Measurements from ENCODE around the gene KLHL29.
"Not testable (repeated sequence)": the region's sequence is repeated elsewhere in the genome, so short reads cannot be mapped to it uniquely, and the experiment has no call there.

KLHL29 gene

GRCh38 chr2:23722255-23722654 lies 337.3 kb downstream of the KLHL29 start:
- H3K36me3 Mint-ChIP-seq (ENCODE audit: low read depth), result peaks cover 33% of the 10 kb centered on the region
- H3K4me1 Mint-ChIP-seq (ENCODE audit: low read depth), result no peaks in the 10 kb centered on the region
- H3K9me3 Mint-ChIP-seq, result peaks cover 21% of the 10 kb centered on the region
- H3K27ac Mint-ChIP-seq, result no peak overlapping the region
- H3K4me3 Mint-ChIP-seq, result no peak overlapping the region
- H3K27me3 Mint-ChIP-seq (ENCODE audit: low read depth), result no peaks in the 10 kb centered on the region

DNA sequence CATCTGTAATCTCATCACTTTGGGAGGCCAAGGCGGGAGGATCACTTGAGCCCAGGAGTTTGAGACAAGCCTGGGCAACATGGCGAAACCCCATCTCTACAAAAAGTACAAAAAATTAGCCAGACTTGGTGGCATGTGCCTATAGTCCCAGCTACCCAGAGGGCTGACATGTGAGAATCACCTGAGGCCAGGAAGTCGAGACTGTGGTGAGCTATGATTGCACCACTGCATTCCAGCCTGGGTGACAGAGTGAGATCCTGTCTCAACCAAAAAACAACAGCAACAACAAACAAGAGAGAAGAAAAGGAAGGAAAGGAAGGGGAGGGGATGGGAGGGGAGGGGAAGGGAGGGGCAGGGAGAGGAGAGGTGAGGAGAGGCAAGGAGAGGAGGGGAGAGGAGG lies 338.1 kb downstream of the KLHL29 start:
- Mint-ChIP-seq H3K9me3 (peaks cover 21% of the 10 kb centered on the region), H3K36me3 (ENCODE audit: low read depth) (peaks cover 33% of the 10 kb centered on the region)
- H3K4me3 Mint-ChIP-seq; H3K27me3 Mint-ChIP-seq (ENCODE audit: low read depth); H3K27ac Mint-ChIP-seq; H3K4me1 Mint-ChIP-seq (ENCODE audit: low read depth): not testable (repeated sequence)

DNA sequence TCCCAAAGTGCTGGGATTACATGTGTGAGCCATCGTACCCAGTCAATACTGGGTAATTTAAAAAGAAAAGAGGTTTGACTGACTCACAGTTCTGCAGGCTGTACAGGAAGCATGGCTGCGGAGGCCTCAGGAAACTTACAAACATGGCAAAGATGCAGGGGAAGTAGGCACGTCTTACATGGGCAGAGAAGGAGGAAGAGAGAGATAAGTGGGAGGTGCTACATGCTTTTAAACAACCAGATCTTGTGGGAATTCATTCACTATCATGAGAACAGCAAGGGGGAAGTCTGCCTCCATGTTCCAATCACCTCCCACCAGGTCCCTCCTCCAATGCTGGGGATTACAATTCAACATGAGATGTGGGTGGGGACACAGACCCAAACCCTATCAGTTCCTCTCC lies 349.4 kb downstream of the KLHL29 start:
- H3K27me3 Mint-ChIP-seq (ENCODE audit: low read depth), result no peaks in the 10 kb centered on the region
- no peaks in the 10 kb centered on the region for H3K4me1 Mint-ChIP-seq (ENCODE audit: low read depth)
- H3K27ac Mint-ChIP-seq, result no peak overlapping the region
- H3K9me3 Mint-ChIP-seq, result no peaks in the 10 kb centered on the region
- H3K4me3 Mint-ChIP-seq, result no peak overlapping the region
- peaks cover 19% of the 10 kb centered on the region for H3K36me3 Mint-ChIP-seq (ENCODE audit: low read depth)

GRCh38 chr2:23736783-23737182 lies 351.8 kb downstream of the KLHL29 start:
- not testable (repeated sequence) for H3K4me1 Mint-ChIP-seq (ENCODE audit: low read depth); H3K27ac Mint-ChIP-seq; H3K4me3 Mint-ChIP-seq; H3K9me3 Mint-ChIP-seq; H3K27me3 Mint-ChIP-seq (ENCODE audit: low read depth)
- H3K36me3 Mint-ChIP-seq (ENCODE audit: low read depth), result peaks cover 18% of the 10 kb centered on the region

GRCh38 chr2:23745068-23745725 lies 360.2 kb downstream of the KLHL29 start:
- Mint-ChIP-seq H3K4me3 (no peak overlapping the region), H3K9me3 (no peaks in the 10 kb centered on the region), H3K4me1 (ENCODE audit: low read depth) (no peaks in the 10 kb centered on the region), H3K27ac (no peak overlapping the region), H3K27me3 (ENCODE audit: low read depth) (no peaks in the 10 kb centered on the region), H3K36me3 (ENCODE audit: low read depth) (peaks cover 4% of the 10 kb centered on the region)

GRCh38 chr2:23745726-23746105 lies 360.7 kb downstream of the KLHL29 start:
- H3K36me3 Mint-ChIP-seq (ENCODE audit: low read depth), result peaks cover 3% of the 10 kb centered on the region
- H3K9me3 Mint-ChIP-seq, result no peaks in the 10 kb centered on the region
- no peak overlapping the region for H3K4me3 Mint-ChIP-seq
- no peaks in the 10 kb centered on the region for H3K27me3 Mint-ChIP-seq (ENCODE audit: low read depth)
- H3K27ac Mint-ChIP-seq, result no peak overlapping the region
- H3K4me1 Mint-ChIP-seq (ENCODE audit: low read depth), result no peaks in the 10 kb centered on the region

GRCh38 chr2:23746141-23746863 lies 361.3 kb downstream of the KLHL29 start:
- Mint-ChIP-seq H3K4me3 (no peak overlapping the region), H3K9me3 (no peaks in the 10 kb centered on the region), H3K27me3 (ENCODE audit: low read depth) (no peaks in the 10 kb centered on the region), H3K4me1 (ENCODE audit: low read depth) (no peaks in the 10 kb centered on the region), H3K27ac (no peak overlapping the region), H3K36me3 (ENCODE audit: low read depth) (peaks cover 2% of the 10 kb centered on the region)

DNA sequence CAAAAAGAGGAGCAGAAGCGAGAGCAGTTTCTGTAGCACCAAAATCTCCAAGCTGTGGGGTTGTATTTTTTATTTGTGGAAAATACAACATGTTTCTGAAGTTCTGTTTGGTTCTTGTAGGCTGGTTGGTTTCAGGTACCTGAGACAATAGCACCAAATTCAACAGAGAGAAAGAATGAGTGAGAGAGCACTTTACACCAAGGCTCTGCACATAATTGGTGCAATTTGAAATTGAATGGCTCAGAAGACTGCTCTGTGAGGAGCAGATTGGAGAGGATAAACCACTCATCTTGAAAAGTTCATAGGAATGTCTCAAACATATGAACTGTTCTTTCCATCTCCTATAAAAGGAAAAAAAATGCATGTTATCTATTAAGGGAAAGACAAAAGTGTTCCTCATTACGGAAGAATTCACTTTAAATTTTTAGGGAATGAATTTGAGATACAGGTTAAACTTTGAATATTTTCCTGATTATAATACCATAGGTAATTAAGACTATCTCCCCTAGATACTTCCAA lies 366.8 kb downstream of the KLHL29 start:
- no peak overlapping the region for H3K4me3 Mint-ChIP-seq
- no peaks in the 10 kb centered on the region for H3K9me3 Mint-ChIP-seq
- no peaks in the 10 kb centered on the region for H3K27me3 Mint-ChIP-seq (ENCODE audit: low read depth)
- H3K36me3 Mint-ChIP-seq (ENCODE audit: low read depth), result peaks cover 15% of the 10 kb centered on the region
- no peak overlapping the region for H3K27ac Mint-ChIP-seq
- H3K4me1 Mint-ChIP-seq (ENCODE audit: low read depth), result no peaks in the 10 kb centered on the region

DNA sequence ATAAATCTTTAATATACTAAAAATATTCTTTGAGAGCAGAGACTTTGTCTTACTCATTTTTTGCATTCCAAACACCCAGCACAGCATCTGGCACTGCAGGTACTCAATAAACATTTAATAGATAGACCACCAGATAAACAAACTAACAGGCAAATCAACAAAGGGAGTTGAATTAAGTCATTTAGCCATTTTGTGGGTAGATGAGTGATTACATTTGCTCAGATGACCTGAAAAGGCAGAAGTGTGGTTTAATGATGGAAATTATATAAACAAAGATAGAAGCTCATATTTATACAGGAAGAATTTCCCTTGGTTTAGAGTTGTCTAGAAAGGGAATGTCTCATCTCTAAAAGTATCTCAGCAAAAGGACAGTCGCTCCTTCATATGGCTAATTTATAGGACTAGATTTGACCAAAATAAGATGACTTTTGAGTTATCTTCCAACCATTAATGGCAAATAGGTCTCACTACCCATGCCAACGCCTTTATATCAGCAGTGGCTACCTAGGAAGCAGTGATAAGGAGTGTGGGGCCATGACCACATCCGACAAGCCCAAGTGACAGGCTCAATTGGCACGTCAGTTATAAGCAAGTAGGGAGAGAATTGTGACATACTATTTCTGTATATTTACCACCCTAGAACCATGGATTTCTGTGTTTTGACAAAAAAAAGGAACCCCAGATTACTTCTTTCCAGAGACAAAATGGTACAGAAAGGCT lies 368.5 kb downstream of the KLHL29 start:
- Mint-ChIP-seq H3K27me3 (ENCODE audit: low read depth) (no peaks in the 10 kb centered on the region), H3K4me3 (no peak overlapping the region), H3K27ac (no peak overlapping the region), H3K9me3 (no peaks in the 10 kb centered on the region), H3K4me1 (ENCODE audit: low read depth) (no peaks in the 10 kb centered on the region), H3K36me3 (ENCODE audit: low read depth) (peaks cover 27% of the 10 kb centered on the region)

DNA sequence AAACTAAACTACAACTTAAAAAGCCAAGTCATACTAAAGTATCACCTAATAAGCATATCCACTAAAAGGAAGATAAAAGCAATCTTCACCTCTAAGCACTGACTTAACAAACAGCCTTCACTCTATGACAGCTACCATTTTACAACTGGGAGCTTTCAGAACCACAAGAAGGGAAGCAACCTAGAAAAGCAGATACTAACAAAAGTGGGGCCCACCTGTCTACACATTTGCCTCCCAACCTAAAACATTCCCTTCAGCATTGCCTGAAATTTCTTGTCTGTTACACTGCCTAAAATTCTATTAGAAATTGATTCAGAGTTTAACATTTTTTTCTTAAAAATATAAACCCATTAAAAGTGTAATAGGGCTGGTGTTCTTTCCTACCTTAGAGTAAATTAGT lies 370.0 kb downstream of the KLHL29 start:
- Mint-ChIP-seq H3K9me3 (no peaks in the 10 kb centered on the region), H3K27ac (no peak overlapping the region), H3K4me3 (no peak overlapping the region), H3K4me1 (ENCODE audit: low read depth) (no peaks in the 10 kb centered on the region), H3K36me3 (ENCODE audit: low read depth) (peaks cover 27% of the 10 kb centered on the region), H3K27me3 (ENCODE audit: low read depth) (no peaks in the 10 kb centered on the region)

DNA sequence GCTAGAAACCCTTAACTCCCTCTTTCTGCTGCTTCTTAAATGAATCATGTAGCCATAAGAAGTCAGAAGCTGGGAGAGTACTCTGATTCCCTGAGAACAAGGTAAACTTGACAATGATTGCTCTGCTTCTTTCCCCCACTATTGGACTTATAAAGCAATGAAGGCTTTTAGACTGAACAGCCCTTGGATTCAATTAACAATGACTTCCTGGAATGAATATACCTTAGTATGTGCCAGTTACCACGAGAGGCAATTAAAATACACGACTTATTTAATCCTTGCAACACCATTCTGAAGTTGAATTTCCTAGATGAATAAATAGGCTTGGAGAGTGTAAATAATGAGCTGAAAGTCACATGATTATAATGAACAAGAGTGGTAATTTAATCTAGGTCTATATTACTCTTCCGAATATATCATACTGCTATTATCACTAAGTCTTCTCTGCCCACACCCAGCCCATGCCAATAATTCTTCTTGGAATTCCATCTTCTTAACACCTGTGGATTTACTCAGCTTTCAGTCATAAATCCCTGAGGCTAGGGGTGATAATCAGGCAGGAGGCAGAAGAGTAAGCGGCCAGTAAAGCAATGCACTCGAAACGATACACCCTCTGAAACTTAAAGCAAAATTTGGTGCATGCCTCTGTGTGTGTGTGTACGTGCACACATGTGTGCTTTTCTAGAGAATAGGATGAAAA lies 371.8 kb downstream of the KLHL29 start:
- no peak overlapping the region for H3K27ac Mint-ChIP-seq
- peaks cover 25% of the 10 kb centered on the region for H3K36me3 Mint-ChIP-seq (ENCODE audit: low read depth)
- no peaks in the 10 kb centered on the region for H3K9me3 Mint-ChIP-seq
- no peak overlapping the region for H3K4me3 Mint-ChIP-seq
- peaks cover 4% of the 10 kb centered on the region for H3K4me1 Mint-ChIP-seq (ENCODE audit: low read depth)
- no peaks in the 10 kb centered on the region for H3K27me3 Mint-ChIP-seq (ENCODE audit: low read depth)

GRCh38 chr2:23757686-23758433 lies 372.9 kb downstream of the KLHL29 start:
- H3K27ac Mint-ChIP-seq, result no peak overlapping the region

More at GRCh38 chr2:23757686-23758433, 372.9 kb downstream of the KLHL29 start:
- Mint-ChIP-seq H3K4me1 (ENCODE audit: low read depth) (peaks cover 4% of the 10 kb centered on the region), H3K36me3 (ENCODE audit: low read depth) (peaks cover 25% of the 10 kb centered on the region), H3K27me3 (ENCODE audit: low read depth) (no peaks in the 10 kb centered on the region), H3K9me3 (no peaks in the 10 kb centered on the region), H3K4me3 (no peak overlapping the region)
